ENCODE data around the gene MAPK4.

DNA sequence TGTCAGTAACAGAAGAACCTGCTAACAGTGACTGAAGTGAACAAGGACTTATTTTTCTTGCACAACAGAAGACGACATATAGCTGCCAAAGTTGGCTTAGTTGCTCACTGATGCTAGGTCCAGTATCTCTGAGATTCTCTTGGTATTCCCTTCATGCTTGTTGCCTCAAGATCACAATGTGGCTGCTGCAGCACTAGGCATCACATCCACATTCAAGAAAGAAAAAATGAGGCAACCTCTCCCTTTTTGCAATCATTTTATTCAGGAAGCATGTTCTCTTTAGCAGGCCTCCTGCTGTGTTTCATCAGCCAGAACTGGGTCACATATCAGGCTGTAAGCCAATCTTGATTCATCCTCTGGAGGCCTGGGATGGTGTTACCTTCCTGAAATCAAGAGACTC lies 11.7 kb upstream of the MAPK4 start:
- TF ChIP-seq, protein P1, sequence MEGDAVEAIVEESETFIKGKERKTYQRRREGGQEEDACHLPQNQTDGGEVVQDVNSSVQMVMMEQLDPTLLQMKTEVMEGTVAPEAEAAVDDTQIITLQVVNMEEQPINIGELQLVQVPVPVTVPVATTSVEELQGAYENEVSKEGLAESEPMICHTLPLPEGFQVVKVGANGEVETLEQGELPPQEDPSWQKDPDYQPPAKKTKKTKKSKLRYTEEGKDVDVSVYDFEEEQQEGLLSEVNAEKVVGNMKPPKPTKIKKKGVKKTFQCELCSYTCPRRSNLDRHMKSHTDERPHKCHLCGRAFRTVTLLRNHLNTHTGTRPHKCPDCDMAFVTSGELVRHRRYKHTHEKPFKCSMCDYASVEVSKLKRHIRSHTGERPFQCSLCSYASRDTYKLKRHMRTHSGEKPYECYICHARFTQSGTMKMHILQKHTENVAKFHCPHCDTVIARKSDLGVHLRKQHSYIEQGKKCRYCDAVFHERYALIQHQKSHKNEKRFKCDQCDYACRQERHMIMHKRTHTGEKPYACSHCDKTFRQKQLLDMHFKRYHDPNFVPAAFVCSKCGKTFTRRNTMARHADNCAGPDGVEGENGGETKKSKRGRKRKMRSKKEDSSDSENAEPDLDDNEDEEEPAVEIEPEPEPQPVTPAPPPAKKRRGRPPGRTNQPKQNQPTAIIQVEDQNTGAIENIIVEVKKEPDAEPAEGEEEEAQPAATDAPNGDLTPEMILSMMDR (conservative IDR thresholded peaks at IDR 0.05) = no peak
- no peak for TF ChIP-seq EZH2 (IDR thresholded peaks at IDR 0.05; ENCODE audit: low read depth)
